Activated naive CD8-positive, alpha-beta T cell treated with anti-CD3 and anti-CD28 coated beads, Interleukin-2, amount 50 U/mL, for 24 hours (primary cell): ENCODE data around the gene MON1A.
A peak's percentile ranks its signal among the peaks of the same experiment; 100 is the strongest.
"Not testable (repeated sequence)": the region's sequence is repeated elsewhere in the genome, so short reads cannot be mapped to it uniquely, and the experiment has no call there.

Experiments used
- ATAC-seq: fragments of 150-1000 bp; cut with Tn5 transposase; one replicate; pipeline ENCODE4 v1.10.0; 2021
- DNase-seq: peaks from one replicate; pipeline ENCODE4 v3.0.0; 2021
- H3K27ac Mint-ChIP-seq: one replicate; pipeline ENCODE4 v1.8.0; 2021; ENCODE audit warnings: mild to moderate bottlenecking, mixed read lengths
- H3K27me3 Mint-ChIP-seq: one replicate; pipeline ENCODE4 v1.8.0; 2021; ENCODE audit warnings: mixed read lengths
- H3K36me3 Mint-ChIP-seq: one replicate; pipeline ENCODE4 v1.8.0; 2021; ENCODE audit warnings: low read depth, mixed read lengths
- H3K4me1 Mint-ChIP-seq: one replicate; pipeline ENCODE4 v1.8.0; 2021; ENCODE audit warnings: mixed read lengths
- H3K4me3 Mint-ChIP-seq: one replicate; pipeline ENCODE4 v1.8.0; 2021; ENCODE audit warnings: mild to moderate bottlenecking, moderate library complexity, mixed read lengths
- H3K9me3 Mint-ChIP-seq: one replicate; pipeline ENCODE4 v1.8.0; 2021; ENCODE audit warnings: mixed read lengths

MON1A gene

GRCh38 chr3:49930168-49930690, 618 bp upstream of the MON1A start:
- no peaks in the 10 kb centered on the region for H3K36me3 Mint-ChIP-seq
- peak overlapping the region; percentile 88 for H3K4me3 Mint-ChIP-seq
- DNase-seq (no peak), ATAC-seq (no peak)
- H3K4me1 Mint-ChIP-seq: peaks cover 20% of the 10 kb centered on the region
- no peaks in the 10 kb centered on the region for H3K9me3 Mint-ChIP-seq
- no peaks in the 10 kb centered on the region for H3K27me3 Mint-ChIP-seq
- peak overlapping the region; percentile 82 for H3K27ac Mint-ChIP-seq

- H3K27ac Mint-ChIP-seq: no peak overlapping the region
- H3K9me3 Mint-ChIP-seq: no peaks in the 10 kb centered on the region
- ATAC-seq: no peak
- no peak for DNase-seq
- no peaks in the 10 kb centered on the region for H3K27me3 Mint-ChIP-seq
- H3K36me3 Mint-ChIP-seq: peaks cover 3% of the 10 kb centered on the region
- peaks cover 20% of the 10 kb centered on the region for H3K4me1 Mint-ChIP-seq
- H3K4me3 Mint-ChIP-seq: peak overlapping the region; percentile 88
These were observed 1.1 kb downstream of the MON1A start for GRCh38 chr3:49928481-49929017.

- H3K4me3 Mint-ChIP-seq: no peak overlapping the region
- peaks cover 3% of the 10 kb centered on the region for H3K36me3 Mint-ChIP-seq
- peaks cover 20% of the 10 kb centered on the region for H3K4me1 Mint-ChIP-seq
- ATAC-seq (no peak), DNase-seq (no peak)
- H3K9me3 Mint-ChIP-seq: no peaks in the 10 kb centered on the region
- no peak overlapping the region for H3K27ac Mint-ChIP-seq
- H3K27me3 Mint-ChIP-seq: no peaks in the 10 kb centered on the region
These were observed 1.8 kb downstream of the MON1A start for GRCh38 chr3:49927798-49928197.

GRCh38 chr3:49926117-49926728, 3.4 kb downstream of the MON1A start:
- H3K36me3 Mint-ChIP-seq: peaks cover 3% of the 10 kb centered on the region
- peaks cover 20% of the 10 kb centered on the region for H3K4me1 Mint-ChIP-seq
- DNase-seq (no peak), ATAC-seq (no peak)
- no peaks in the 10 kb centered on the region for H3K9me3 Mint-ChIP-seq
- H3K4me3 Mint-ChIP-seq: no peak overlapping the region
- no peaks in the 10 kb centered on the region for H3K27me3 Mint-ChIP-seq
- H3K27ac Mint-ChIP-seq: no peak overlapping the region

- ATAC-seq (no peak), DNase-seq (no peak)
- Mint-ChIP-seq H3K36me3 (peaks cover 3% of the 10 kb centered on the region), H3K9me3 (no peaks in the 10 kb centered on the region), H3K27ac (no peak overlapping the region), H3K4me3 (no peak overlapping the region), H3K27me3 (no peaks in the 10 kb centered on the region), H3K4me1 (peaks cover 19% of the 10 kb centered on the region)
These were observed 4.1 kb downstream of the MON1A start for GRCh38 chr3:49925485-49925884.

- Mint-ChIP-seq H3K9me3 (no peaks in the 10 kb centered on the region), H3K4me1 (peaks cover 14% of the 10 kb centered on the region), H3K36me3 (peaks cover 3% of the 10 kb centered on the region), H3K4me3 (no peak overlapping the region), H3K27me3 (no peaks in the 10 kb centered on the region), H3K27ac (no peak overlapping the region)
- no peak for DNase-seq
- no peak for ATAC-seq
These were observed 4.9 kb downstream of the MON1A start for GRCh38 chr3:49924683-49925082.

- not testable (repeated sequence) for DNase-seq, H3K9me3 Mint-ChIP-seq, H3K27ac Mint-ChIP-seq, H3K27me3 Mint-ChIP-seq, ATAC-seq, H3K4me3 Mint-ChIP-seq, H3K4me1 Mint-ChIP-seq, H3K36me3 Mint-ChIP-seq
These were observed 11.6 kb downstream of the MON1A start for GRCh38 chr3:49917806-49918590.

GRCh38 chr3:49916686-49917085, 12.9 kb downstream of the MON1A start:
- ATAC-seq (no peak), DNase-seq (no peak)
- H3K36me3 Mint-ChIP-seq: no peaks in the 10 kb centered on the region
- no peaks in the 10 kb centered on the region for H3K9me3 Mint-ChIP-seq
- peaks cover 2% of the 10 kb centered on the region for H3K4me1 Mint-ChIP-seq
- H3K4me3 Mint-ChIP-seq: no peak overlapping the region
- no peak overlapping the region for H3K27ac Mint-ChIP-seq
- no peaks in the 10 kb centered on the region for H3K27me3 Mint-ChIP-seq

GRCh38 chr3:49914906-49915305, 14.7 kb downstream of the MON1A start:
- DNase-seq (no peak), ATAC-seq (no peak)
- Mint-ChIP-seq H3K36me3 (peaks cover 5% of the 10 kb centered on the region), H3K27ac (no peak overlapping the region), H3K27me3 (no peaks in the 10 kb centered on the region), H3K4me1 (peaks cover 2% of the 10 kb centered on the region), H3K4me3 (no peak overlapping the region), H3K9me3 (no peaks in the 10 kb centered on the region)

- no peaks in the 10 kb centered on the region for H3K9me3 Mint-ChIP-seq
- no peaks in the 10 kb centered on the region for H3K4me1 Mint-ChIP-seq
- peaks cover 6% of the 10 kb centered on the region for H3K36me3 Mint-ChIP-seq
- H3K27me3 Mint-ChIP-seq: no peaks in the 10 kb centered on the region
- no peak for DNase-seq
- no peak for ATAC-seq
- no peak overlapping the region for H3K4me3 Mint-ChIP-seq
- no peak overlapping the region for H3K27ac Mint-ChIP-seq
These were observed 16.7 kb downstream of the MON1A start for GRCh38 chr3:49912881-49913281.

GRCh38 chr3:49911611-49912010, 18.0 kb downstream of the MON1A start:
- Mint-ChIP-seq H3K4me1 (peaks cover 4% of the 10 kb centered on the region), H3K27ac (no peak overlapping the region), H3K27me3 (no peaks in the 10 kb centered on the region), H3K9me3 (no peaks in the 10 kb centered on the region), H3K36me3 (peaks cover 6% of the 10 kb centered on the region), H3K4me3 (no peak overlapping the region)
- DNase-seq (no peak), ATAC-seq (no peak)

- H3K9me3 Mint-ChIP-seq: no peaks in the 10 kb centered on the region
- no peak overlapping the region for H3K4me3 Mint-ChIP-seq
- H3K36me3 Mint-ChIP-seq: peaks cover 6% of the 10 kb centered on the region
- ATAC-seq: no peak
- H3K4me1 Mint-ChIP-seq: peaks cover 10% of the 10 kb centered on the region
- DNase-seq: no peak
- H3K27me3 Mint-ChIP-seq: no peaks in the 10 kb centered on the region
- H3K27ac Mint-ChIP-seq: no peak overlapping the region
These were observed 18.5 kb downstream of the MON1A start for GRCh38 chr3:49911124-49911420.

- H3K27me3 Mint-ChIP-seq: no peaks in the 10 kb centered on the region
- H3K36me3 Mint-ChIP-seq: peaks cover 6% of the 10 kb centered on the region
- H3K9me3 Mint-ChIP-seq: no peaks in the 10 kb centered on the region
- H3K27ac Mint-ChIP-seq: no peak overlapping the region
- DNase-seq (no peak), ATAC-seq (no peak)
- H3K4me1 Mint-ChIP-seq: peaks cover 15% of the 10 kb centered on the region
- H3K4me3 Mint-ChIP-seq: no peak overlapping the region
These were observed 19.0 kb downstream of the MON1A start for GRCh38 chr3:49910409-49911123.

- DNase-seq (no peak), ATAC-seq (no peak)
- Mint-ChIP-seq H3K4me3 (no peak overlapping the region), H3K27me3 (no peaks in the 10 kb centered on the region), H3K36me3 (peaks cover 6% of the 10 kb centered on the region), H3K27ac (no peak overlapping the region), H3K4me1 (peaks cover 23% of the 10 kb centered on the region), H3K9me3 (no peaks in the 10 kb centered on the region)
These were observed 21.0 kb downstream of the MON1A start for GRCh38 chr3:49908373-49909199.
